Measurements from ENCODE around the gene DSE.

DSE gene

DNA sequence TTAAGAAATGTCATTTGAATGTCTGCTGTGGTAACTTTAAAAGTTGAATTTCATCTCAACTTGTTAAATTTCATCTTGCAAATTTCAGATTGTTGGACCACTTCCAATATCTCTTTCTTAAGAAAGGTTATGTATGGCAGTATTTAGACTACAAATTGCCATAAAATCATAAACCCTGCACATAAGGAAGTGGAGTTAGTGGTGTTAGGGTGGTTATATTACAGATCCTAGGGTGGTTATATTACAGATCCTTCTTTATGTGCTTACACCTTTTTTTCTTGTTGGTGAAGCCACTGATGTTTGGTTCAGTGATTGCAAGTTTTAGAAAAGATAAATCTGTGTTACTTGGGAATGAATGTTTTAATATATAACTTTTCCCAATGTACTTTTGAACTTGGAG, 9.0 kb downstream of the DSE start:
- TF ChIP-seq, protein P1, sequence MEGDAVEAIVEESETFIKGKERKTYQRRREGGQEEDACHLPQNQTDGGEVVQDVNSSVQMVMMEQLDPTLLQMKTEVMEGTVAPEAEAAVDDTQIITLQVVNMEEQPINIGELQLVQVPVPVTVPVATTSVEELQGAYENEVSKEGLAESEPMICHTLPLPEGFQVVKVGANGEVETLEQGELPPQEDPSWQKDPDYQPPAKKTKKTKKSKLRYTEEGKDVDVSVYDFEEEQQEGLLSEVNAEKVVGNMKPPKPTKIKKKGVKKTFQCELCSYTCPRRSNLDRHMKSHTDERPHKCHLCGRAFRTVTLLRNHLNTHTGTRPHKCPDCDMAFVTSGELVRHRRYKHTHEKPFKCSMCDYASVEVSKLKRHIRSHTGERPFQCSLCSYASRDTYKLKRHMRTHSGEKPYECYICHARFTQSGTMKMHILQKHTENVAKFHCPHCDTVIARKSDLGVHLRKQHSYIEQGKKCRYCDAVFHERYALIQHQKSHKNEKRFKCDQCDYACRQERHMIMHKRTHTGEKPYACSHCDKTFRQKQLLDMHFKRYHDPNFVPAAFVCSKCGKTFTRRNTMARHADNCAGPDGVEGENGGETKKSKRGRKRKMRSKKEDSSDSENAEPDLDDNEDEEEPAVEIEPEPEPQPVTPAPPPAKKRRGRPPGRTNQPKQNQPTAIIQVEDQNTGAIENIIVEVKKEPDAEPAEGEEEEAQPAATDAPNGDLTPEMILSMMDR (IDR thresholded peaks at IDR 0.05; ENCODE audit: low read depth, low read length), result no peak
- no peaks in the 10 kb centered on the region for H3K9me3 ChIP-seq
- no peaks in the 10 kb centered on the region for H3K36me3 ChIP-seq
- H3K27me3 ChIP-seq, result no peaks in the 10 kb centered on the region; the same call in 1 of the 2 replicates
- DNase-seq, result no peak
- peaks cover under 1% of the 10 kb centered on the region; the same call in 1 of the 2 replicates for H3K4me1 ChIP-seq
- no peak overlapping the region for H3K4me3 ChIP-seq (ENCODE audit: low read depth, low read length)

DNA sequence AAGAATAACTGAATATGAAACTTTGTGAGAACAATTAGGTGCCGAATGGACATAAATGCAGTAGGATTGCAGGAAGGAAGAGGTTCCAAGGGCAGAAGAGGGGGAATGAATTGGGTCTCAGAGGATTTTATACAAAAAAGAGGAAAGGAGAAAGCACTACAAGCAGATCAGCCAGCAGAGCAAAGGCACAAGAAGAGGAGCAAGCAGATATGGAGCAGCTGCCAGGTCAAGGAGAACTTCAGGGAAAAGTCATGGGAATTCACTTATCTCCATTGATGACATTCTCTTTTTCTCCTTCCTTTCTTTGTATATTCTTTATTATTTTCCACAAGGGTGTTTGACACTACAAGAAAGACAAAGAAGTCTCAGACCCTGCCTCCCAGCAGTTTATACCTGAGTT, 9.6 kb downstream of the DSE start:
- no peaks in the 10 kb centered on the region for H3K27me3 ChIP-seq
- H3K36me3 ChIP-seq, result no peaks in the 10 kb centered on the region
- peaks cover 6% of the 10 kb centered on the region; the same call in 1 of the 2 replicates for H3K4me1 ChIP-seq
- DNase-seq, result no peak
- TF ChIP-seq, protein P1 (IDR thresholded peaks at IDR 0.05; ENCODE audit: low read depth, low read length), result no peak
- H3K4me3 ChIP-seq (ENCODE audit: low read depth, low read length), result no peak overlapping the region
- H3K9me3 ChIP-seq, result no peaks in the 10 kb centered on the region

GRCh38 chr6:116381000-116381399, 10.3 kb downstream of the DSE start:
- no peaks in the 10 kb centered on the region for H3K9me3 ChIP-seq
- no peak for DNase-seq
- no peak overlapping the region for H3K4me3 ChIP-seq (ENCODE audit: low read depth, low read length)
- no peaks in the 10 kb centered on the region for H3K36me3 ChIP-seq
- no peaks in the 10 kb centered on the region for H3K27me3 ChIP-seq
- H3K4me1 ChIP-seq, result peaks cover 8% of the 10 kb centered on the region; the same call in 1 of the 2 replicates
- TF ChIP-seq, protein P1 (IDR thresholded peaks at IDR 0.05; ENCODE audit: low read depth, low read length), result no peak

DNA sequence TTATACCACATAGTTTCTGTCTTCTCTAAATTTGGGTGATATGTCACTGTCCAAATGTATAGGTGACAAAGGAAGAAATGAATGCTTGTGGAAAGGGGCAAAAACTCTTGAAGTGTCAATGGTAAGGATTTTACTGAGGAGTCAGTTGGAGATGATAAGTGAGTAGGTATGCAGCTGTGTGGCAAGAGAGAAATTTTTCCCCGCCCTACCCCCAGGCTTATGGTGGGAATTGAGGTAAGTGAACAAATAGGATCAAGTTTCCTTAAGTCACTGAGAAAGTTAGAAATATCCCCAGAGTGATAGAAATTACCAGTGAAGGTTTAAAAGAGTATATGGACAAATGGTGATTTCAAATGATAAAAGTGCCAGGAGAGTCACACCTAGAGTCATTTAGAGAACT, 11.8 kb downstream of the DSE start:
- TF ChIP-seq, protein P1 (IDR thresholded peaks at IDR 0.05; ENCODE audit: low read depth, low read length), result no peak
- H3K36me3 ChIP-seq, result no peaks in the 10 kb centered on the region
- no peaks in the 10 kb centered on the region for H3K9me3 ChIP-seq
- no peak for DNase-seq
- H3K4me3 ChIP-seq (ENCODE audit: low read depth, low read length), result no peak overlapping the region
- H3K27me3 ChIP-seq, result no peaks in the 10 kb centered on the region
- H3K4me1 ChIP-seq, result peaks cover 8% of the 10 kb centered on the region; the same call in 1 of the 2 replicates

GRCh38 chr6:116384727-116385458, 14.1 kb downstream of the DSE start:
- H3K4me1 ChIP-seq, result peaks cover 8% of the 10 kb centered on the region; the same call in 1 of the 2 replicates
- TF ChIP-seq, protein P1 (IDR thresholded peaks at IDR 0.05; ENCODE audit: low read depth, low read length), result no peak
- DNase-seq, result no peak
- no peaks in the 10 kb centered on the region for H3K36me3 ChIP-seq
- no peak overlapping the region for H3K4me3 ChIP-seq (ENCODE audit: low read depth, low read length)
- no peaks in the 10 kb centered on the region for H3K9me3 ChIP-seq
- H3K27me3 ChIP-seq, result no peaks in the 10 kb centered on the region

GRCh38 chr6:116385459-116385802, 14.7 kb downstream of the DSE start:
- no peak overlapping the region for H3K4me3 ChIP-seq (ENCODE audit: low read depth, low read length)
- peaks cover 8% of the 10 kb centered on the region; the same call in 1 of the 2 replicates for H3K4me1 ChIP-seq
- H3K27me3 ChIP-seq, result no peaks in the 10 kb centered on the region
- H3K9me3 ChIP-seq, result no peaks in the 10 kb centered on the region
- H3K36me3 ChIP-seq, result no peaks in the 10 kb centered on the region
- TF ChIP-seq, protein P1 (IDR thresholded peaks at IDR 0.05; ENCODE audit: low read depth, low read length), result no peak
- DNase-seq, result no peak
